GM19468 (cell line): ENCODE measurements around the gene LRPAP1.

ENCODE experiments used
- ATAC-seq: cut with Tn5 transposase; IDR thresholded peaks from one replicate; pipeline ENCODE4 v1.9.1; 2021; ENCODE audit warnings: mild to moderate bottlenecking, moderate library complexity, moderate number of reproducible peaks; ENCODE audit not compliant: unreplicated experiment; ENCODE audit errors: extremely low read depth

LRPAP1 gene

DNA sequence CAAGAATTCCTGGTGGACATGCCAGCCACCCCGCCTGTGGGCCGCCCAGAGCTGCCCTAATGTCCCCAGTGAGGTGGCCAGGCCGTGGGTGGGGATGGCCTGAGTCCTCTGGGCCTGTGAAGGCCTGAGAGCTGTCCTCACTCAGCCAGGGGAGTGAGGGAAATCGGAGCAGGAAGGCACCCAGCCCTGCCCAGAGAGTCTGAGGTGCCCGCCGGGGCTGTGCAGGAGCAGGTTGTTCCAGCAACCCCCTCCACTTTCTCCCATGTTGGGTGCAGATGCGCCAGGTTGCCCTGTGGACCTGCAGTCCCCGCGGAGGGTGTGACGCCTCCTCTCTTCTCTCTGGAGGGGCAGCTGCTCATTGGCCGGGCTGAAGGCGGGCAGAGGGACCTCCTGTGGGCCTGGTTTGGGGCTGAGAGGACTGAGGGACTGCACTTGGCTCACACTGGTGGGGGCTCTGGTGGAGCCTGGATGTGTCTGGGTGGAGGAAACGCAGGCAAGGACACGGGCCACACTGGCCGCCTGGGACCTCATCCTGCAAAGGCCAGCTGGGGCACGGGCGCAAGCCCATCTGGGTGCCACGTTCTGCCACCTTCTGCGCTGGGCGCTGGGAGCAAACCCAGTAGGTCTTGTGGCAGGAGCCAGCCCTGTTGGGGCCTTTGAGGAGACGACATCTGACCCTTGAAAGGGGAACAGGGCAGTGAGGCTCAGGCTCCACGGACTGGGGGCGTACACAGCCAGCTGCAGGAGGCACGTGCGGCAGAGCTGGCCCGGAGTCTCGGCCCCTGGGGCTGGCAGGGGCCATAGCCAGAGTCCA lies 55.1 kb downstream of the LRPAP1 start:
- no peak for ATAC-seq

DNA sequence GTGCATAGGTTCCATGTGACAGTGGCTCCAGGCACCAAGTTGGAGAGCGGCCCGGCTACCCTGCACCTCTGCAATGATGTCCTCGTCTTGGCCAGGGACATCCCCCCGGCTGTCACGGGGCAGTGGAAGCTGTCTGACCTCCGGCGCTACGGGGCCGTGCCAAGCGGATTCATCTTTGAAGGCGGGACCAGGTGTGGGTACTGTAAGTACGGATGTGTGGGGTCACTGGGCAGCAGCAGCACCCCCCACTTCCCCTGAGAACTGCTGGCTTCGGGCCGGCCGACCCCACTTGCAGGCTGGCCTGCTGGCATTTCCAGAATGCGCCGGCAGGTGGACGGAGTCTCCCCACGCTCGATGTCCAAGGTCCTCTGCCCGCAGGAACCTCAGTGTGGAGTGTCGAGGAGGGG lies 55.9 kb downstream of the LRPAP1 start:
- no peak for ATAC-seq

DNA sequence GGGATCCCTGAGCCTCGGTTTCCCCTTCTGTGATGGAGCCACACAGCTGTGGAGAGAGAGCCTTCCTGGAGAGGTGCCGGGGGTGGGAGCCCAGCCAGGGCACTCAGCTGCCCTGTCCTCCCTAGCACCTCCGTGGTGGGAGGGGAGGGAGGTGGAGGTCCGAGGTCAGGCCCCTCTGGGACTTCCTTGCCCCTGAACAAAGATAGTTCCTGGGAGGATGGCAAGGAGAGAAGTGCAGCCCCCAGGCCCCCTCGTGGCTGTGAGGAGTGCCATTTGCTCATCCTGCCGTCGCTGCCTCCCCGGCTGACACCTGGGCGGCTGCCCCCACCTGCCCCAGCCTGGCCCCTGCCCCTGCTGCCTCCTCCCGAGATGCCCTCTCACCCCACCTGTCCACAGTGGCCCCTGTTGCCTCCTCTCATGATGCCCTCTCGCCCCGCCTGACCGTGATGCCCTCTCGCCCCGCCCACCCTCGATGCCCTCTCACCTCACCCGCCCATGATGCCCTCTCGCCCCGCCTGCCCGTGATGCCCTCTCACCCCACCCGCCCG lies 56.4 kb downstream of the LRPAP1 start:
- ATAC-seq, result no peak

GRCh38 chr4:3475041-3475712 lies 57.0 kb downstream of the LRPAP1 start:
- no peak for ATAC-seq

GRCh38 chr4:3473996-3474765 lies 58.0 kb downstream of the LRPAP1 start:
- no peak for ATAC-seq

DNA sequence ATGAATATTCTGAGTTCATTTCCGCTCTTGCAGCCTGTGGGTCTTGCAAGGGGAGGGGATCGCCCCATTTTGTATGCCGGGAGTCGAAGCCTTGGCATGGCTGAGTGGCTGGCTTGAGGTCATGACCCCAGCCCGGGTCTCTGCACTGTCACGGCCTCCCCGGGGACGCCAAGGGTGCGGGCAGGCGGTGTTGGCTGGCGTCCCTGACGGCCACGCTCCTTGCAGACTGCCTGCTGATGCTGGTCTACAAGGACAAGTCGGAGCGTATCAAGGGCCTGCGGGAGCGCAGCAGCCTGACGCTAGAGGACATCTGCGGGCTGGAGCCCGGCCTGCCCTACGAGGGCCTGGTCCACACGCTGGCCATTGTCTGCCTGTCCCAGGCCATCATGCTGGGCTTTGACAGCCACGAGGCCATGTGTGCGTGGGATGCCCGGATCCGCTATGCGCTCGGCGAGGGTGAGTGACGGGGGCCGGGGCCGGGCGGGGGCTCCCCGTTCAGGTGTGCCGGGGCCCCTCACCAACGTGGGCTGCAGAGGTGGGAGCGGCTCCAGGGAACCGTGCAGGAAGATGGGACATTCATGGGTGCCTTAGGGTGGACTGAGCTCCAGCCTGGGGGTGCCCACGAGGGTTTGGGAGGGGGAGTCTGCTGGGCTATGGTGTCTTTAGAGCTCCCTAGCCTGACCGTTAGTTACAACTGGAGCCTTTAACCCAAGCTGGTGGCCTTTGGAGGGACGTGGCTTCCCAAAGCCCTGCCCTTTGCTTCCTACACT lies 58.9 kb downstream of the LRPAP1 start:
- no peak for ATAC-seq

DNA sequence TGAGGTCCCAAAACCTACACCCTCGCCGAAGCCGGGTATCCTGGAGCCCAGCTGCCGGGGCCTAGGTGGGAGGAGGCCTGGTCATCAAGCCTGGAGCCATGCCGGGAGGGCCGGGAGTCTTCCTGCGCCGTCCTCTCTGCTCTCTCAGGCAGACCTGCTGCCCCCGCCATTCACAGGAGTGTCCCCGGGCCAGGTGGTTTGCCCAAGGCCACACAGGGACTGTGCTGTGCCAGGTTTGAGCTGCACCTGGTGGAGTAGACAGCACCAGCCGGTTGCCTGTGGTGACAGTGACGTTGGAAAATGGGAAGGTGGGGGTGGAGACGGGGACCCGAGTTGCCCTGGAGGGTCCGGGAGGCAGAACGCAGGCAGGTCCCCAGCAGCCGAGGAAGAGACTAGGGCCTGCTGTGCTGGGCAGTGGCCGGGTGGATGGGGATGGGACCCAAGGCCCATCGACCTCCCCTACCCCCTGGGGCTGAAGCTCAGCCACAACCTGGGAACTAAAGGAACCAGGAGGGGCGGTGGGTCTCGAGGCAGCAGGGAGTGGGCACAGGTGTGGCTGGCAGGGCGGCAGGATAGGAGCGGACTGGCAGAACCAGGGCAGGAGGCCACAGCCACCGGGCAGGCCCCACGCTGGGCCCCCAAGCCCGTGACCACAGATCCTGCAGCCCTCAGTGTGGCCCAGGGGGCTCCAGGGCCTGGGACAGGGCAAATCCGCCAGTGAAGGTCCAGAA lies 59.6 kb downstream of the LRPAP1 start:
- ATAC-seq, result no peak

DNA sequence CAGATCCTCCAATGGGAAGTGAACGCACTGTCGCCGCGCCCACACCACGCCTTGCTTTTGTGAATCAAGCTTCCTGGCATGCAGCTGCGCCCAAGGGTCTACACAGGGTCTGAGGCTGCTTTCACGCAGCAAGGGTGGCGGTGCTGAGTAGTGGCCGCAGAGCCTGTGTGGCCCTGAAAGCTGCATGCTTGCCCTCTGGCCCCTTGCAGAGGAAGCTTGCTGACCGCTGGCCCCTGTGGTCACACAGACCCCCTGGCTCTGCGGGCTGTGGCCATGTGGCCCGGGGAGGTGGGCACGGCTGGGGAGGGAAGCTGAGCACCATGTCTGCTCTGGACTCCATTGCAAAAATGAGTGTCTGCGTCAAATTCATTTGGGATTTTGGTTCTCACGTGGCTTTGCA lies 60.3 kb downstream of the LRPAP1 start:
- ATAC-seq, result no peak

DNA sequence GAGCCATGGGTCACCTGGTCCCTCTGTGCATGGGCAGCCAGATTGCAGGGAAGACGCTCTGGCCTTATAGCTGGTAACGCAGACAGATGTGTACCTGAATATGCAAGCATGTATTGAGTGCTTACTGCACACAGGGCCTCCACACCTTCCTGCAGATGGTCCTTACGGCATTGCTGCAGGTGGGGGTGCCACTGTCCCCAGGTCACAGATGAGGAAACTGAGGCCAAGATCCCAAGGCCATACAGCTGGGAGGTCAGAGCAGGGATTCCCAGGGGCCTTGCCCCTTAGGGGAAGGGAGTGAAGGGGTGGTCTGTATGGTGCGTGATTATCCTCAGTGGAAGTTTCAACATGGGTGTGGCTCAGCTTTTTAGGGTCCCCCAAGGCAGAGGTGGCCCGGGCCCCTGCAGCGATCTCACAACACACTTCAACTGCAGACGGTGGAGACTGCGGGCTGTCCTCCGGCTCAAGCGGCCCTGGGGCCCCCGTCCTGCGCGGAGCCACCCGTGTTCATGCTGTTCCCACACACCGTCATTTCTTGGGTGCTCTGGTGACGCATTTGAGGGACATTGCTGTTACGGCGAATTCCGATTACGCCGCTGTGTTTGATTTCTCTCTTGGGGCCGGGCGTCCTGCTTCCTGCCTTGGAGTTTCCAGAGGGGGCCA lies 61.0 kb downstream of the LRPAP1 start:
- ATAC-seq, result no peak

- no peak for ATAC-seq
Observed at GRCh38 chr4:3470244-3471097, 61.8 kb downstream of the LRPAP1 start.

DNA sequence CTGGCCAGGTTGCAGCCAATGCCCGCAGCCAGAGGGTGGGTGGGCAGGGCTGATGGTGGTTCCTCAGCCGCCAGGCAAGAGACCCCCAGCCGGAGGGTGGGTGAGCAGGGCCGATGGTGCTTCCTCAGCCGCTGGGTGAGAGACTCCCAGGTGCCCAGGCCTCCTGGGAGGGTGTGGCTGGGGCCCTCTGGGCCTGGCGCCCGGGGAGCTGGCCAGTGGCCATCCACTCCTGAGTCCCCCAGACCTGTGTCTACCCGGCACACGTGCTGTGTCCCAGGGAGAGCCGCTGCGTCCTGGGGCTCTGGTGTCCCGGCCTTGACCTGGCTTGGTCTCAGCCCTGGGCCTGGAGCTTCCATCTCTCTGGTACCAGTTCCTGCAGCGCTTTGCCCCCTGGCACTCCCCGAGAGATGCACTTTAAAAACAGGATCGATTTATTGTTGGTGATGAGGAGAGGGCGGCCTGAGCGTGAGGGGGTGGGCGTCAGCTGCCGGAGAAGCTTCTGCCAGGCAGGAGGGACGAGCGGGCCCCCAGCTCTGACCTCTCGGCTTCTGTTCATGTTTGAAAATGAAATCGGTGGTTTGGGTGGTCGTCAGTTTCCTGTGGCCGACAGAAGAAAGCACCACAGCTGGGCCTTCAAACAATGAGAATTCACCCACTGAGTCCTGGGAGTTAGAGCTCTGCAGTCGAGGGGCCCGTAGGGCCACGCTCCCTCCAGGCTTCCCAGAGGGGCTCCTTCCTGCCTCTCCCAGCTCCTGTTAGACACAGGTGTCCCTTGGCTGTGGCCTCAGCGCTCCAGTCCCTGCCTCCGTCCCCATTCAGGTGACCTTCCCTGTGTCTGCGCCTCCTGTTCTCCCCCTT lies 62.6 kb downstream of the LRPAP1 start:
- ATAC-seq, result no peak

DNA sequence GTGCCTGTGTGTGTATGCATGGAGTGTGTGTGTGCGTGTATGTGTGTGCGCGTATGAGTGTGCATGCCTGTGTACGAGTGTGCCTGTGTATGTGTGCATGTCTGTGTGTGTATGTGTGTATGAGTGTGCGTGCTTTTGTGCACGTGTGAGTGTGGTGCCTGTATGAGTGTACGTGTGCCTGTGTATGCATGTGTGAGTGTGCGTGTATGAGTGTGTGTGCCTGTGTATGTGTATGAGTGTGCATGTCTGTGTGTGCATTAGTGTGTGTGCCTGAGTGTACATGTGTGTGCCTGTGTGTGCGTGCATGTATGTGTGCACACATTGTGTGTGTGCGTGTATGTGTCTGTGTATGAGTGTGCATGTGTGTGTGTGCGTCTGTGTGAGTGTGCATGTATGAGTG lies 63.4 kb downstream of the LRPAP1 start:
- ATAC-seq, result no peak

DNA sequence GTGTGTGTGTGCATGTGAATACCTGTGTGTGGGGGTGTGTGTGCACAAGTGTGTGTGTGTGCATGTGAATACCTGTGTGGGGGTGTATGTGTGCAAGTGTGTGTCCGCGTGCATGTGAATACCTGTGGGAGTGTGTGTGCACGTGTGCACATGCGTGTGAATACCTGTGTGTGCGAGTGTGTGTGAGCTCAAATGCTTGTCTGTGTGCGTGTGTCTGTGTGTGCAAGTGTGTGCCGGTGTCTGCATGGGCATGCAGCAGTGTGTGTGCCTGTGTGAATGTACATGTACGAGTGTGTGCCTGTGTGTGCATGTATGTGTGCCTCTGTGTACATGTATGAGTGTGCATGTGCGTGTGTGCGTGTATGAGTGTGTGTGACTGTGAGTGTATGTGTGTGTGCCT lies 64.1 kb downstream of the LRPAP1 start:
- no peak for ATAC-seq

- no peak for ATAC-seq
Observed at GRCh38 chr4:3467601-3468031, 64.6 kb downstream of the LRPAP1 start.

DNA sequence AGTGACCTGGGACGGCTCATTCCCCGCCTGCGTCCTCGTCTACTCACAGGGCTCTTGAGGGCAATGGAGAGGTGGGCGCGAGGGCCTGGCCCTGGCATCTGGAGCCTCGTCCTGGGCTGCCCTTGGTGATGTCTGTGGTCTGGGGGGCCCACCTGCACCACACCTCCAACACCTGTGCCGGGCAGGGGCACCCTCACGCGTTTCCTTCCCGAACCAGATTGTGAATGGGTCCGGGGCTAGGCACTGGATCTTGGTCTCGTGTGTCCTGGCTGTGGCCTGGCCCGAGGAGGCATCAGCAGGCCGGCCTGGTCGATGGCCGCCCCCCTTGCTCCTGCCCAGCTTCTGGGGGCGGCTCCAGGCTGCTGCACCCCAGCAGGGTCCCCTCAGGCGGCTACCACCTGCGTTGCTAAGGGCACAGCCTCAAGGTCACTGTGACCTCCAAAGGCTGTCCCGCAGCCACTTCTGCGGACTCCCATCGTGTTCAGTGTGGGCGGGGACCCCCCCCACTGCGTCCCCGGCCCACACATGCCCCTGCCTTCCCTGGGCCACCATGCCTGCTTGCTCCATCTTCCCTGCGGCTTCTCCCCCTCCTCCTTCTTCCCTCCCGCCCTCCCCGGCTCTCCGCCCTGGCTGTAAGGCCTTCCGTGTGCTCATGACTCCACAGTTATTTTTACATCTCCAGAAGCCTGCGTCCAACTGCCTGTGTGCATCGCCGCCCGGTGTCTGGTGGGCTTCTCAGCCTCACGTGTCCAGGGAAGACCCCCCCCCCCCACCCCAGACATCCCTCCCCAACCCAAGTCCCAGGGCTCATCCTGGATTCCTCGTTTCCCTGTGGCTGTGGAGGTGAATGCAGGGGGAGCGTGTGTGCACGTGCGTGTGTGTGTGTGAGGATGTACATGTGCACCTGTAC lies 65.3 kb downstream of the LRPAP1 start:
- no peak for ATAC-seq
